Thyroid gland (tissue), 4 donors: ENCODE results near the gene DEFB119. TPM values are rescaled to one million over a fixed set of nuclear protein-coding genes. Genes with fewer than 3 reads are reported as not detected.
"Not testable (repeated sequence)": the region's sequence is repeated elsewhere in the genome, so short reads cannot be mapped to it uniquely, and the experiment has no call there.

ENCODE experiments used
- DNase-seq, 2 donors: peaks; one replicate each; pipeline ENCODE4 v3.0.0-alpha.2; 2019
- H3K27ac ChIP-seq, 3 donors: fragments of 200-600 bp; sonication (generic); 1 replicate in 2 of 3; 2 replicates in 1 of 3; pipeline ENCODE4 v1.5.1; 2016 to 2019; ENCODE audit warnings: mild to moderate bottlenecking in 1 of 3, moderate library complexity in 1 of 3
- H3K27me3 ChIP-seq: fragments of 200-600 bp; sonication (generic); one replicate; pipeline ENCODE4 v1.5.1; 2019
- H3K36me3 ChIP-seq, 2 donors: fragments of 200-600 bp; sonication (generic); one replicate each; pipeline ENCODE4 v1.5.1; 2016 to 2019
- H3K4me1 ChIP-seq, 2 donors: fragments of 200-600 bp; sonication (generic); one replicate each; pipeline ENCODE4 v1.5.1; 2017 to 2019
- H3K4me3 ChIP-seq, 3 donors: fragments of 200-600 bp; sonication (generic); replicated peaks in 1 of 3; 1 replicate in 2 of 3; 2 replicates in 1 of 3; pipeline ENCODE4 v1.5.1; 2016; ENCODE audit warnings: mild to moderate bottlenecking in 1 of 3
- H3K9me3 ChIP-seq: fragments of 200-600 bp; sonication (generic); one replicate; pipeline ENCODE4 v1.5.1; 2017
- CTCF ChIP-seq, 6 experiments: fragments of 200-600 bp in 3 of 6; fragments of 450-650 bp in 3 of 6; sonication (generic) in 3 of 6; IDR thresholded peaks; one replicate each; pipeline ENCODE4 v1.5.1; 2016 to 2019; ENCODE audit warnings: antibody characterized with exemption in 6 of 6, mild to moderate bottlenecking in 2 of 6, inconsistent platforms in 1 of 6, moderate library complexity in 1 of 6
- POLR2A ChIP-seq, 2 donors: fragments of 450-650 bp; IDR thresholded peaks; one replicate each; pipeline ENCODE4 v1.6.1; 2017; ENCODE audit warnings: antibody characterized with exemption in 2 of 2, mild to moderate bottlenecking in 2 of 2, moderate library complexity in 1 of 2
- WGBS, 2 donors: methylation state at CpG; one replicate each; pipeline ENCODE4 v1.1.5; 2017; 5-methylcytosine and 5-hydroxymethylcytosine counted together
- intact Hi-C: fragments of 100-400 bp; cut with DNase I; formaldehyde crosslinking; loops from one replicate; pipeline ENCODE4 v1.15.1; 2023
- total RNA-seq, 4 donors: library from RNA; depleted of rRNA; stranded (reverse); fragments of >200 nt; gene quantifications; one replicate each; pipeline ENCODE4 v1.2.3, GENCODE V29; 2016

The DEFB119 gene
- total RNA-seq, 4 donors from 2014 or later = 2.0 to 3.1 TPM; not detected in 2

- Histone ChIP-seq H3K27me3 (no peaks in the 10 kb centered on the region), H3K9me3 (no peaks in the 10 kb centered on the region), H3K36me3 (no peaks in the 10 kb centered on the region), H3K4me3 (no peak overlapping the region), H3K4me1 (no peaks in the 10 kb centered on the region), H3K27ac (no peak overlapping the region)
- WGBS, 2 donors = 44 to 46% methylated on average over 3 of the region's 3 CpGs
- no peak for DNase-seq
- no peak for TF ChIP-seq CTCF (IDR thresholded peaks at IDR 0.05)
- no peak for TF ChIP-seq POLR2A (IDR thresholded peaks at IDR 0.05)
- intact Hi-C loops = no loop called here
Measured at GRCh38 chr20:31394900-31395299, 4.5 kb upstream of the DEFB119 start.

DNA sequence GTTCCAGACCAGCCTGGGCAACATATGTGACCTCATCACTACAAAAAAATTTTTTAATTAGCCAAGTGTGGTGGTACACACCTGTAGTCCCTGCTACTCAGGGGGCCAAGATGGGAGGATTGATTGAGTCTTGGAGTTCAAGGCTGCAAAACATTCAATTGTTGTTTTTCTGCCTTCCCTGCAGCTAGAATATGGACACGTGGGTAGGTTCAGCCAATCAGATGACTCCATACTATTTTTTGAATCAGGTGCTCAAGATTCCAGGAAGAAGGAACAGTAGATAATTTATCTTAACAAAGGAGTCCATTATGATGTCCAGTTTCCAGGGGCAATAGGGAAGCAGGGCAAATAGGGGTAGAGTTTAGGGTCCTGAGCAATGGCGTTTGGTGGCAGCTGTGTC is 2.4 kb upstream of the DEFB119 start:
- TF ChIP-seq CTCF (IDR thresholded peaks at IDR 0.05) (no peak), POLR2A (IDR thresholded peaks at IDR 0.05) (no peak)
- intact Hi-C loops = no loop called here
- Histone ChIP-seq H3K36me3 (no peaks in the 10 kb centered on the region), H3K4me3 (no peak overlapping the region), H3K27ac (no peak overlapping the region), H3K9me3 (no peaks in the 10 kb centered on the region), H3K27me3 (no peaks in the 10 kb centered on the region), H3K4me1 (no peaks in the 10 kb centered on the region)
- DNase-seq = no peak
- WGBS, 2 donors = 78 to 85% methylated on average over 2 of the region's 2 CpGs

GRCh38 chr20:31374346-31374745 is 16.0 kb downstream of the DEFB119 start:
- Histone ChIP-seq H3K4me1 (no peaks in the 10 kb centered on the region), H3K9me3 (no peaks in the 10 kb centered on the region), H3K27ac (no peak overlapping the region), H3K27me3 (no peaks in the 10 kb centered on the region), H3K36me3 (no peaks in the 10 kb centered on the region), H3K4me3 (no peak overlapping the region)
- 74% methylated on average over 2 of the region's 2 CpGs for WGBS, 2 donors
- TF ChIP-seq POLR2A (IDR thresholded peaks at IDR 0.05) = no peak
- no peak for TF ChIP-seq CTCF (IDR thresholded peaks at IDR 0.05)
- intact Hi-C loops = no loop called here
- DNase-seq = no peak

DNA sequence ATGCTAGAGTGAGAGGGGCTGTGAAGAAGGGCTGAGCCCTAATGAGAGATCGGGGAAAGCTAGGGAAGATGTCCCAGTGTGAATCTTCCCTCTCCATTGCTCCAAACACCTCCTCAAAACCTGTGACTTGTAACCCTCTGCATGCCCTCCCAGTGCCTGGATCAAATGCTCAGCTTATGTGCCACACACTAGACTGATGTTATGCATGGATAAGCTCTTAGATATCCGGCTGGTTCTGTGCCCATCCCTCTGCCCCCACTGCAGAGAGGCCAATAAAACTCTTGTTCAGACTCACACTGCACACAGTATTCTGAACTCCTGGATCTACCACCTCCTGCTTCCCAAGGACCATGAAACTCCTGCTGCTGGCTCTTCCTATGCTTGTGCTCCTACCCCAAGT is 22.1 kb downstream of the DEFB119 start, which contains the start of gene DEFB118:
Gene DEFB118, plus strand, starts transcription at position 301 of the 400 bp plus-strand sequence. Its CDS starts 50 bp downstream, at position 351.
- Histone ChIP-seq H3K9me3 (no peaks in the 10 kb centered on the region), H3K27me3 (no peaks in the 10 kb centered on the region), H3K36me3 (no peaks in the 10 kb centered on the region), H3K4me1 (no peaks in the 10 kb centered on the region), H3K27ac (no peak within 1 kb of the TSS), H3K4me3 (no peak within 1 kb of the TSS)
- WGBS, 2 donors = 58 to 82% methylated on average over 2 of the region's 2 CpGs
- intact Hi-C loops = no loop called here
- DNase-seq = no peak
- no peak for TF ChIP-seq POLR2A (IDR thresholded peaks at IDR 0.05)
- no peak for TF ChIP-seq CTCF (IDR thresholded peaks at IDR 0.05)

GRCh38 chr20:31364272-31364671 is 26.1 kb downstream of the DEFB119 start:
- H3K27ac ChIP-seq, DNase-seq, H3K4me3 ChIP-seq, H3K27me3 ChIP-seq, H3K4me1 ChIP-seq, H3K36me3 ChIP-seq, H3K9me3 ChIP-seq, intact Hi-C loops: not testable (repeated sequence)
- WGBS, 2 donors = 73 to 75% methylated on average over 5 of the region's 5 CpGs

- 63 to 76% methylated on average over 4 of the region's 4 CpGs for WGBS, 2 donors
- intact Hi-C loops = no loop called here
- H3K4me1 ChIP-seq = no peaks in the 10 kb centered on the region
- TF ChIP-seq POLR2A (IDR thresholded peaks at IDR 0.05) (no peak), CTCF (IDR thresholded peaks at IDR 0.05) (no peak)
- no peaks in the 10 kb centered on the region for H3K27me3 ChIP-seq
- H3K4me3 ChIP-seq = no peak overlapping the region
- no peak overlapping the region for H3K27ac ChIP-seq
- H3K9me3 ChIP-seq = no peaks in the 10 kb centered on the region
- H3K36me3 ChIP-seq = no peaks in the 10 kb centered on the region
- no peak for DNase-seq
Measured at GRCh38 chr20:31363295-31363694, 27.1 kb downstream of the DEFB119 start.
